Measurements from ENCODE around the gene CNRIP1. TPM values are rescaled to one million over a fixed set of nuclear protein-coding genes. Genes with fewer than 3 reads are reported as not detected.

Gene CNRIP1
- total and polyA plus RNA-seq, 2 of the 4 experiments (the other 2 are of a cell fraction), result 23.3 to 32.7 TPM

DNA sequence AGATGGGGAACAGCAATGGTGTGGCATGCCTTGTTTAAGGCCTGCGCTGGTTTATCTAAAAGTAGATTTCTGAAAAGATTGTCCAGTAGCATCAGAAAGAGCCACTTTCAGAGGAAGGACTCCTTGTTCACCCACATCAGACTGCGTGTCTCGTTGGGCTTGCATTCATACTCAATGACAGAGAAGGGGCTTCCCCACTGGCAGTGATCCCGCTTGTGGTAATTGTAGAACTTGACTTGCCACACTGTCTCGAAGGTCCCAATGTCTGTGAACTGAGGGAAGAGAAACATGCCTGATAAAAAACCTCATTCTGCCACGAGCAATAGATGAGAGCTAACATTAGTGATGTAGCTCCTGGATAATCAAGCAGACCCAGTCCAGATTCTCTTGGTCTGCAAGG is 26.0 kb downstream of the CNRIP1 start:
- no peak overlapping the region for H3K18ac ChIP-seq (ENCODE audit: low read depth, low read length)
- no peak overlapping the region for H3K14ac ChIP-seq (replicated peaks; ENCODE audit: low read depth, low read length)
- no TSS peak for BruUV-seq (replicated peaks)
- ChIA-PET CTCF (interaction anchor here (1.4 kb wide), 1 partner anchor 27 kb away, joined by 3 read pairs; no protein-coding TSS in a partner anchor), POLR2A (ENCODE audit: unreplicated experiment) (no interaction called here)
- no peak overlapping the region for H4K91ac ChIP-seq (ENCODE audit: insufficient read depth, low read depth, low read length)
- H2BK120ac ChIP-seq (ENCODE audit: low read depth, low read length), result no peak overlapping the region
- no peak overlapping the region for H2AFZ ChIP-seq (replicated peaks; ENCODE audit: low read length, poor library complexity)
- H3K9me3 ChIP-seq (ENCODE audit: control insufficient read depth, insufficient read depth, low read length), result no peaks in the 10 kb centered on the region
- H3K36me3 ChIP-seq (ENCODE audit: control insufficient read depth, insufficient read depth, low read length), result no peaks in the 10 kb centered on the region
- ATAC-seq (ENCODE audit: low read depth) (no peak), DNase-seq (no peak)
- TF ChIP-seq MXI1 (IDR thresholded peaks at IDR 0.05; ENCODE audit: borderline replicate concordance, low read depth, low read length) (no peak), CHD1 (IDR thresholded peaks at IDR 0.05; ENCODE audit: low read depth, low read length) (no peak), RFX5 (IDR thresholded peaks at IDR 0.05; ENCODE audit: low read depth, low read length) (no peak), FOS (IDR thresholded peaks at IDR 0.05; ENCODE audit: low read depth, low read length) (no peak), USF2 (IDR thresholded peaks at IDR 0.05; ENCODE audit: low read depth, low read length) (no peak), MAZ (IDR thresholded peaks at IDR 0.05; ENCODE audit: borderline replicate concordance, low read depth, low read length) (no peak), RAD21 (IDR thresholded peaks at IDR 0.05; ENCODE audit: low read length) (no peak), CEBPB (IDR thresholded peaks at IDR 0.05; ENCODE audit: low read depth, low read length) (no peak), ELK1 (IDR thresholded peaks at IDR 0.05; ENCODE audit: borderline replicate concordance, low read depth, low read length) (no peak), NFE2L2 (IDR thresholded peaks at IDR 0.05; ENCODE audit: low read depth, low read length) (no peak), RCOR1 (IDR thresholded peaks at IDR 0.05; ENCODE audit: insufficient replicate concordance, low read length) (no peak), SMC3 (IDR thresholded peaks at IDR 0.05; ENCODE audit: low read depth, low read length) (no peak), POLR2A (IDR thresholded peaks at IDR 0.05; ENCODE audit: low read depth, low read length) (no peak), MAFK (IDR thresholded peaks at IDR 0.05; ENCODE audit: low read depth, low read length) (no peak), BHLHE40 (IDR thresholded peaks at IDR 0.05; ENCODE audit: low read depth, low read length) (no peak)
- TF ChIP-seq, protein P1, sequence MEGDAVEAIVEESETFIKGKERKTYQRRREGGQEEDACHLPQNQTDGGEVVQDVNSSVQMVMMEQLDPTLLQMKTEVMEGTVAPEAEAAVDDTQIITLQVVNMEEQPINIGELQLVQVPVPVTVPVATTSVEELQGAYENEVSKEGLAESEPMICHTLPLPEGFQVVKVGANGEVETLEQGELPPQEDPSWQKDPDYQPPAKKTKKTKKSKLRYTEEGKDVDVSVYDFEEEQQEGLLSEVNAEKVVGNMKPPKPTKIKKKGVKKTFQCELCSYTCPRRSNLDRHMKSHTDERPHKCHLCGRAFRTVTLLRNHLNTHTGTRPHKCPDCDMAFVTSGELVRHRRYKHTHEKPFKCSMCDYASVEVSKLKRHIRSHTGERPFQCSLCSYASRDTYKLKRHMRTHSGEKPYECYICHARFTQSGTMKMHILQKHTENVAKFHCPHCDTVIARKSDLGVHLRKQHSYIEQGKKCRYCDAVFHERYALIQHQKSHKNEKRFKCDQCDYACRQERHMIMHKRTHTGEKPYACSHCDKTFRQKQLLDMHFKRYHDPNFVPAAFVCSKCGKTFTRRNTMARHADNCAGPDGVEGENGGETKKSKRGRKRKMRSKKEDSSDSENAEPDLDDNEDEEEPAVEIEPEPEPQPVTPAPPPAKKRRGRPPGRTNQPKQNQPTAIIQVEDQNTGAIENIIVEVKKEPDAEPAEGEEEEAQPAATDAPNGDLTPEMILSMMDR (conservative IDR thresholded peaks at IDR 0.05; ENCODE audit: low read depth, low read length), result no peak
- no peak overlapping the region for H3K4me3 ChIP-seq (ENCODE audit: insufficient read depth, low read depth, low read length)
- intact Hi-C loops (cut with micrococcal nuclease) (no loop called here), dilution Hi-C loops (cut with HindIII; ENCODE audit: low sequenced_read_pairs, unreplicated experiment) (no loop called here), in situ Hi-C loops (cut with MboI; ENCODE audit: low sequenced_read_pairs) (loop anchor here (10.0 kb wide), 1 partner anchor 151 kb away; no protein-coding TSS in a partner anchor)
- no peak overlapping the region for H4K8ac ChIP-seq (ENCODE audit: low read depth in 2 of 2, low read length in 2 of 2)
- H3K56ac ChIP-seq (ENCODE audit: extremely low read depth, insufficient read depth, low read length), result no peak overlapping the region
- no peak overlapping the region for H2AK5ac ChIP-seq (ENCODE audit: low read depth, low read length)
- H3K27me3 ChIP-seq (ENCODE audit: control insufficient read depth, insufficient read depth, low read length), result no peaks in the 10 kb centered on the region
- H2AK9ac ChIP-seq (replicated peaks; ENCODE audit: low read depth, low read length, poor library complexity), result no peak overlapping the region
- no peaks in the 10 kb centered on the region; the same call in 1 of the 2 replicates for H3K9me1 ChIP-seq (ENCODE audit: insufficient read depth, low read length)
- H4K5ac ChIP-seq (ENCODE audit: low read depth, low read length), result no peak overlapping the region
- H2BK5ac ChIP-seq (ENCODE audit: low read depth, low read length, poor library complexity, severe bottlenecking), result no peak overlapping the region
- no peak overlapping the region for H3K23ac ChIP-seq (ENCODE audit: low read depth, low read length)
- H3K4ac ChIP-seq (ENCODE audit: low read depth, low read length), result no peak overlapping the region
- H2BK20ac ChIP-seq (ENCODE audit: low read depth, low read length), result no peak overlapping the region
- no peak overlapping the region for H2BK15ac ChIP-seq (ENCODE audit: low read depth, low read length)
- no CpG with 5 or more reads among the region's 6 CpGs for WGBS, 2 experiments (ENCODE audit: extremely low coverage in 2 of 2, insufficient read length in 1 of 2)
- no peak overlapping the region for H3K9ac ChIP-seq (ENCODE audit: low read depth, low read length)
- H3K27ac ChIP-seq (ENCODE audit: insufficient read depth, low read length), result no peak overlapping the region
- H4K20me1 ChIP-seq (ENCODE audit: insufficient read depth, low read length), result no peaks in the 10 kb centered on the region
- H3K79me1 ChIP-seq (ENCODE audit: low read depth in 1 of 2, low read length in 2 of 2), result peaks cover 4% of the 10 kb centered on the region in 2 experiments; a peak in 1 of 4 replicates
- H3K4me2 ChIP-seq (ENCODE audit: low read depth, low read length), result no peak overlapping the region
- no peaks in the 10 kb centered on the region for H3K4me1 ChIP-seq (ENCODE audit: control insufficient read depth, insufficient read depth, low read length)
